Activated CD8-positive, alpha-beta T cell treated with anti-CD3 and anti-CD28 coated beads for 36 hours (primary cell): Measurements from ENCODE around the gene PIK3R1. TPM values are rescaled to one million over a fixed set of nuclear protein-coding genes. Genes with fewer than 3 reads are reported as not detected.

Source experiments
- ATAC-seq: fragments of 200-7000 bp; cut with Tn5 transposase; one replicate; pipeline ENCODE4 v1.10.0; 2021; ENCODE audit warnings: mild to moderate bottlenecking, moderate library complexity
- CTCF ChIA-PET: fragments of 350-600 bp; sonication (Branson Sonifier 250); formaldehyde crosslinking; loops from one replicate; lab custom pipeline; 2021; ENCODE audit warnings: antibody characterized with exemption; lab: Charles Lee
- POLR2A ChIA-PET: fragments of 350-600 bp; sonication (Branson Sonifier 250); formaldehyde crosslinking; loops from one replicate; lab custom pipeline; 2021; ENCODE audit warnings: antibody characterized with exemption; lab: Charles Lee
- DNase-seq: peaks from one replicate; pipeline ENCODE4 v3.0.0-alpha.2; 2020
- H3K27ac Mint-ChIP-seq: one replicate; pipeline ENCODE4 v1.8.0; 2021; ENCODE audit warnings: mild to moderate bottlenecking, mixed read lengths
- H3K27me3 Mint-ChIP-seq: one replicate; pipeline ENCODE4 v1.8.0; 2021; ENCODE audit warnings: mixed read lengths
- H3K36me3 Mint-ChIP-seq: one replicate; pipeline ENCODE4 v1.8.0; 2021; ENCODE audit warnings: low read depth, mixed read lengths
- H3K4me1 Mint-ChIP-seq: one replicate; pipeline ENCODE4 v1.8.0; 2021; ENCODE audit warnings: low read depth, mixed read lengths
- H3K4me3 Mint-ChIP-seq: one replicate; pipeline ENCODE4 v1.8.0; 2021; ENCODE audit warnings: mild to moderate bottlenecking, moderate library complexity, mixed read lengths
- H3K9me3 Mint-ChIP-seq: one replicate; pipeline ENCODE4 v1.8.0; 2021; ENCODE audit warnings: mixed read lengths
- CTCF ChIP-seq: fragments of 200-600 bp; IDR thresholded peaks from one replicate; pipeline ENCODE4 v1.8.0; 2022; ENCODE audit warnings: antibody characterized with exemption, mild to moderate bottlenecking
- intact Hi-C: fragments of 100-400 bp; cut with micrococcal nuclease; formaldehyde crosslinking; loops from one replicate; pipeline ENCODE4 v1.10.0; 2022
- total RNA-seq, 2 experiments: library from RNA; stranded (reverse); gene quantifications; one replicate each; pipeline ENCODE4 v1.2.3, GENCODE V29; 2021

Gene PIK3R1
- total RNA-seq, 2 experiments from 2014 or later = 55.4 to 57.6 TPM

- no peaks in the 10 kb centered on the region for H3K9me3 Mint-ChIP-seq
- ATAC-seq (no peak), DNase-seq (no peak)
- H3K4me3 Mint-ChIP-seq = peak overlapping the region; percentile 68
- peaks cover 94% of the 10 kb centered on the region for H3K4me1 Mint-ChIP-seq
- no peak for TF ChIP-seq CTCF
- H3K27ac Mint-ChIP-seq = peak overlapping the region; percentile 83
- H3K27me3 Mint-ChIP-seq = no peaks in the 10 kb centered on the region
- H3K36me3 Mint-ChIP-seq = peaks cover 58% of the 10 kb centered on the region
- ChIA-PET POLR2A (interaction anchor here (2.4 kb wide), 1 partner anchor 66 kb away, joined by 11 read pairs; the partner anchor contains the start of gene PIK3R1), CTCF (interaction anchor here (1.3 to 7.4 kb wide), 4 partner anchors 11 to 181 kb away, joined by 3 to 81 read pairs (median 8); no protein-coding TSS in a partner anchor)
- intact Hi-C loops = loop anchor here (5.0 kb wide), 1 partner anchor 680 kb away; no protein-coding TSS in a partner anchor
Measured at GRCh38 chr5:68282001-68282400, 66.4 kb downstream of the PIK3R1 start.

DNA sequence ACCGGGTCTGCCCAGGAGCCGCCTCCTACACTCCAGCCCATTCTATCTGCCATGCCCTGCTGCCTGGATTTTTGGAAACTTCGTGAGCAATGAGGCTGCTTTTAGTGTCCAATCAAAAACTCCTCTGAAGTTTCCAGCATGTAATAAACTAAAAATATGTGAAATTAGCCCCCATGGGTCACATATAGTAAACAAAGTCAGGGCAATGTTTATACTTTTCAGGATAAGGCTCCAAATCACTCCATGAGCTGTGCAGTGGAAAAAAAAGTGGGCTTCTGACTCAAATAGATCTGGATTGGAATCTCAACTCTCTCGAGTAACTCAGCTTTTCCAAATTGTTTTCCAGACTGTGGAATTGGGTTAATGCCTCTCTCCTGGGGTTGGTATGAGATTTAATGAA lies 68.2 kb downstream of the PIK3R1 start:
- Mint-ChIP-seq H3K4me3 (no peak overlapping the region), H3K27me3 (no peaks in the 10 kb centered on the region), H3K27ac (peak overlapping the region; percentile 70), H3K36me3 (peaks cover 47% of the 10 kb centered on the region), H3K4me1 (peaks cover 94% of the 10 kb centered on the region), H3K9me3 (no peaks in the 10 kb centered on the region)
- DNase-seq (no peak), ATAC-seq (no peak)
- intact Hi-C loops = loop anchor here (5.0 kb wide), 1 partner anchor 679 kb away; no protein-coding TSS in a partner anchor
- POLR2A ChIA-PET = interaction anchor here (0.7 kb wide), 1 partner anchor 612 kb away, joined by 3 read pairs; no protein-coding TSS in a partner anchor
- TF ChIP-seq CTCF = no peak
- CTCF ChIA-PET = interaction anchor here (1.0 to 7.4 kb wide), 4 partner anchors 12 to 724 kb away, joined by 3 to 81 read pairs (median 3); no protein-coding TSS in a partner anchor

DNA sequence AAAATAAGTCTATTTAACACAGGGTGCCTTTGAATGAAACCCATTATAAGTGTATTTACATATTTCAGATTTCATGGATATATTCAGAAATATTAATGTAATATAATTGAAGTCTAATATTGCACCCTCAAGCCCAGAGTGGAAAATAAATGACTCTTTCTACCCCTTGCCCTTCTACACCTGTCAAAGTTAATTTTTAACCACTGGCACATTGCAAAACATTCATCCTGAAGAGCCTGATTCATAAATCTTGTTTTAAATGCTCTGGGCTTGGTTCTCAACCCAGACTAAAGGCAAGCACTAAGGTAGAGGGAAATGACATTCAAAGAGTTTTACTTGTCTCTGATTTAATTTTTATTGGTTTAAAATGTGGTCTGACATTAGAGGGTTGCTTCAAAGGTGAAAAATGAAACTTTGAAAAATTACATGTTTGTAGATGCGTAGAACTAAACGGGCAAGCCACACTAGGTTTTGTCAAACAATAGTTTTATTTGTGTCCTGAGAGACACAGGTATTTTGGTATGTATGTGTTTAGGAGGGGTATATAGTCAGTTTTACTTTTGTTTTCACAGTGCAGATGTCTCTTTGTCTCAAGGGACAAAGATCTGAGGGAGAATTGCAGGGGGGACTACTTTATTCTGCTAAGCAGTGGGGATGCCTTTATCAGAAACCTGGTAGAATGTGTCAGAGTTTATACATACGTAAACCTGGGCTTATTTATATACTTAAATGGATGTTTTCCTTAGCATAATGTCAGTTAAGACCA lies 69.7 kb downstream of the PIK3R1 start:
- POLR2A ChIA-PET = no interaction called here
- H3K4me1 Mint-ChIP-seq = peaks cover 94% of the 10 kb centered on the region

GRCh38 chr5:68285851-68286611 lies 70.5 kb downstream of the PIK3R1 start:
- peak; percentile 95 for TF ChIP-seq CTCF
- peak overlapping the region; percentile 86 for H3K27ac Mint-ChIP-seq
- DNase-seq (no peak), ATAC-seq (no peak)
- intact Hi-C loops = loop anchor here (5.0 kb wide), 1 partner anchor 721 kb away; no protein-coding TSS in a partner anchor
- H3K4me3 Mint-ChIP-seq = peak overlapping the region; percentile 50
- peaks cover 92% of the 10 kb centered on the region for H3K4me1 Mint-ChIP-seq
- no peaks in the 10 kb centered on the region for H3K27me3 Mint-ChIP-seq
- ChIA-PET CTCF (interaction anchor here (0.6 to 7.4 kb wide), 60 partner anchors 9 to 1119 kb away, joined by 3 to 81 read pairs (median 4); partner anchors contain the start of gene PIK3R1), POLR2A (interaction anchor here (0.5 to 1.2 kb wide), 2 partner anchors 84 to 139 kb away, joined by 3 read pairs; no protein-coding TSS in a partner anchor)
- H3K9me3 Mint-ChIP-seq = no peaks in the 10 kb centered on the region
- H3K36me3 Mint-ChIP-seq = peaks cover 29% of the 10 kb centered on the region

More for the DNA sequence above, 69.7 kb downstream of the PIK3R1 start:
- Mint-ChIP-seq H3K9me3 (no peaks in the 10 kb centered on the region), H3K27ac (peak overlapping the region; percentile 86), H3K27me3 (no peaks in the 10 kb centered on the region), H3K4me3 (peak overlapping the region; percentile 50), H3K36me3 (peaks cover 36% of the 10 kb centered on the region)
- peak; percentile 32 for ATAC-seq
- intact Hi-C loops = loop anchor here (5.0 kb wide), 1 partner anchor 722 kb away; no protein-coding TSS in a partner anchor
- no peak for DNase-seq
- TF ChIP-seq CTCF = no peak
- CTCF ChIA-PET = interaction anchor here (0.6 to 7.4 kb wide), 24 partner anchors 9 to 722 kb away, joined by 3 to 81 read pairs (median 5); no protein-coding TSS in a partner anchor
